ENCODE results near the gene NHLRC4.

Gene NHLRC4

DNA sequence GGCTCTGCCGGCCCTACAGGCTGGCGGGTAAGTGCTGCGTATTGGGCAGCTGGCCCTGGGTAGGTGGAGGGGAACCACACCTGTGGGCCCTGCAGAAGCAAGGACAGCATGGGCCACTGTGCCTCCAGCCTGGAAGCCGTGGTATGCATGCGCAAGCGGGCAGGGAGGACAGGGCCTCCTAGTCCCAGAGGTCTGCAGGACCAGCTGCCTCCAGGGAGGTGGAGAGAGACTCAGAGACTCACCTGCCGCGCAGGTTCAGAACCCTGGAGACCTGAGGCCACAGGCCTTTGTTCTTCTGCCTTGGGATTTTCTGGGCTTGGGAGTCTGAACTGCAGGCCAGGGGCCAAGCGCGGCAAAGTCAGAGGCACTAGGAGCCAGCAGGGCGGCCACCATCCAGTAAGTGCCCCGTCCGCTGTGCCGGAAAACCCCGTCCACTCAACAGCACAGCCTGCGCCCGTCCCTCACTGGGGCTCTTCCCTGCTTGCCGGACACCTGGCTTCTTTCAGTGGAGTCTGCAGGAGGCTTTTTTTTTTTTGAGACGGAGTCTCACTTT lies 14.2 kb downstream of the NHLRC4 start:
- Histone ChIP-seq H3K79me2 (ENCODE audit: control insufficient read depth, low read length) (no peaks in the 10 kb centered on the region), H3K36me3 (ENCODE audit: control insufficient read depth, low read length) (no peaks in the 10 kb centered on the region; the same call in 1 of the 2 replicates), H3K4me1 (ENCODE audit: control insufficient read depth, low read length) (peaks cover 3% of the 10 kb centered on the region; the same call in 1 of the 2 replicates), H3K4me2 (ENCODE audit: low read length) (no peak overlapping the region), H3K9me2 (replicated peaks; ENCODE audit: control insufficient read depth, low read length) (no peaks in the 10 kb centered on the region), H3K9me3 (ENCODE audit: control insufficient read depth, insufficient read depth, low read length) (no peaks in the 10 kb centered on the region), H4K20me1 (ENCODE audit: control insufficient read depth, insufficient read depth, low read depth, low read length) (no peaks in the 10 kb centered on the region), H3K4me3 (ENCODE audit: low read length) (no peak overlapping the region), H3K27ac (ENCODE audit: low read depth, low read length) (no peak overlapping the region), H3K27me3 (ENCODE audit: control insufficient read depth, low read length) (no peaks in the 10 kb centered on the region), H3F3A (ENCODE audit: control insufficient read depth, insufficient read depth) (no peaks in the 10 kb centered on the region; the same call in 1 of the 2 replicates)
- TF ChIP-seq, protein P1, sequence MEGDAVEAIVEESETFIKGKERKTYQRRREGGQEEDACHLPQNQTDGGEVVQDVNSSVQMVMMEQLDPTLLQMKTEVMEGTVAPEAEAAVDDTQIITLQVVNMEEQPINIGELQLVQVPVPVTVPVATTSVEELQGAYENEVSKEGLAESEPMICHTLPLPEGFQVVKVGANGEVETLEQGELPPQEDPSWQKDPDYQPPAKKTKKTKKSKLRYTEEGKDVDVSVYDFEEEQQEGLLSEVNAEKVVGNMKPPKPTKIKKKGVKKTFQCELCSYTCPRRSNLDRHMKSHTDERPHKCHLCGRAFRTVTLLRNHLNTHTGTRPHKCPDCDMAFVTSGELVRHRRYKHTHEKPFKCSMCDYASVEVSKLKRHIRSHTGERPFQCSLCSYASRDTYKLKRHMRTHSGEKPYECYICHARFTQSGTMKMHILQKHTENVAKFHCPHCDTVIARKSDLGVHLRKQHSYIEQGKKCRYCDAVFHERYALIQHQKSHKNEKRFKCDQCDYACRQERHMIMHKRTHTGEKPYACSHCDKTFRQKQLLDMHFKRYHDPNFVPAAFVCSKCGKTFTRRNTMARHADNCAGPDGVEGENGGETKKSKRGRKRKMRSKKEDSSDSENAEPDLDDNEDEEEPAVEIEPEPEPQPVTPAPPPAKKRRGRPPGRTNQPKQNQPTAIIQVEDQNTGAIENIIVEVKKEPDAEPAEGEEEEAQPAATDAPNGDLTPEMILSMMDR (IDR thresholded peaks at IDR 0.05; ENCODE audit: low read depth, low read length, poor library complexity, severe bottlenecking) = no peak
- TF ChIP-seq EZH2phosphoT487 (IDR thresholded peaks at IDR 0.05; ENCODE audit: borderline replicate concordance, low read length) = no peak

DNA sequence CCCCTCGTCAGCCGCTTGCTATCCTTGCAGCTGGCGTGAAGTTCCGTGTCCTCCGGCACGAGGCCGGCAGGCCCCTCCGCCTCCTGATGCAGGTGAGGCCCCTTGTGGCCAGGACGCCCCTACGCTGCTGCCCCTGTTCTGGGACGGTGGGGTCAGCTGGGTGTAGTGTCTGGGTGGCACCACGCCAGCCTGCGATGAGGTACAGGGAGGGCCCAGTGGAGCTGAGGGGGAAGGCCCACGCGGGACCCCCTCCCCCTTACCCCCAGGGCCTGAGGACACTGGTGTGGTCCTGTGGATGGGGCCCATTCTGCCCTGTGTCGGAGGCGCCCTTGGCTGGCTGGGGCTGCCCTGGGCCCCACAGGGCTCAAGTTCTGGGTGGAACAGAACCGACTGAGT lies 15.4 kb downstream of the NHLRC4 start:
- Histone ChIP-seq H3K9me2 (replicated peaks; ENCODE audit: control insufficient read depth, low read length) (no peaks in the 10 kb centered on the region), H3K4me3 (ENCODE audit: low read length) (no peak overlapping the region), H3K27me3 (ENCODE audit: control insufficient read depth, low read length) (no peaks in the 10 kb centered on the region), H3K9me3 (ENCODE audit: control insufficient read depth, insufficient read depth, low read length) (no peaks in the 10 kb centered on the region), H3K36me3 (ENCODE audit: control insufficient read depth, low read length) (no peaks in the 10 kb centered on the region; the same call in 1 of the 2 replicates), H3K4me2 (ENCODE audit: low read length) (no peak overlapping the region), H3K27ac (ENCODE audit: low read depth, low read length) (no peak overlapping the region), H3K4me1 (ENCODE audit: control insufficient read depth, low read length) (peaks cover 4% of the 10 kb centered on the region; the same call in 1 of the 2 replicates), H3K79me2 (ENCODE audit: control insufficient read depth, low read length) (peaks cover 3% of the 10 kb centered on the region), H4K20me1 (ENCODE audit: control insufficient read depth, insufficient read depth, low read depth, low read length) (no peaks in the 10 kb centered on the region), H3F3A (ENCODE audit: control insufficient read depth, insufficient read depth) (no peaks in the 10 kb centered on the region; the same call in 1 of the 2 replicates)
- TF ChIP-seq, protein P1 (IDR thresholded peaks at IDR 0.05; ENCODE audit: low read depth, low read length, poor library complexity, severe bottlenecking) = no peak
- TF ChIP-seq EZH2phosphoT487 (IDR thresholded peaks at IDR 0.05; ENCODE audit: borderline replicate concordance, low read length) = no peak

DNA sequence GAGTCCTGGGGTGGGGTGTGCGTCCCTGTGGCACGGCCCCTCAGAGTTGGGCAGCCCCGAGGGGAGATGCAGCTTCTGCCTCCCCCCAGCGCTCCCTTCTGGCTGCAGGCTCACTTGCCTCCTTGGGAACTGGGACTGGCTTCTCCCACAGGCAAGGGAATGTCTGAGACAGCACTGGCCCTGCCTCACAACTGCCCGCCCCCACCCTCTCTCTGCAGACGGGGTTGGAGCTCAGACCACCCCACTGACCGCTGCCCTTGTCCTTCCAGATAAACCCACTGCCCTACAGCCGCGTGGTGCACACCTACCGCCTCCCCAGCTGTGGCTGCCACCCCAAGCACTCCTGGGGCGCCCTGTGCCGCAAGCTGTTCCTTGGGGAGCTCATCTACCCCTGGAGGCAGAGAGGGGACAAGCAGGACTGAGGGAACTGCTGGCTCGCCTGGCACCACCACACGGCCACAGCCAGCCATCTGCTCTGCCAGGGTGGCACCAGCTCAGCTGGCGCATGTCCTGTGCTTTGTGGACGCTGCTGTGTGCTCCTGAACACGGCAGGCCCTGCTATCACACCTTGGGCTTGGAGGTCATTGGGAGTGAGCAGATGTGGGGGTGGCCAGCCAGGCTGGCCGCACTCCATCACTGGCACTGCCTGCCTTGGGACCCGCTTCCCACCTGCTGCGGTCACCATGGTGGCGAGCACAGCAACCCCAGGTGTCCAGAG lies 16.0 kb downstream of the NHLRC4 start:
- peaks cover 8% of the 10 kb centered on the region for H3K79me2 ChIP-seq (ENCODE audit: control insufficient read depth, low read length)
- H3K27me3 ChIP-seq (ENCODE audit: control insufficient read depth, low read length) = no peaks in the 10 kb centered on the region
- H3K4me1 ChIP-seq (ENCODE audit: control insufficient read depth, low read length) = peaks cover 10% of the 10 kb centered on the region
- H3K9me2 ChIP-seq (replicated peaks; ENCODE audit: control insufficient read depth, low read length) = no peaks in the 10 kb centered on the region
- no peaks in the 10 kb centered on the region; the same call in 1 of the 2 replicates for H3F3A ChIP-seq (ENCODE audit: control insufficient read depth, insufficient read depth)
- TF ChIP-seq, protein P1 (IDR thresholded peaks at IDR 0.05; ENCODE audit: low read depth, low read length, poor library complexity, severe bottlenecking) = no peak
- TF ChIP-seq EZH2phosphoT487 (IDR thresholded peaks at IDR 0.05; ENCODE audit: borderline replicate concordance, low read length) = no peak
- H3K27ac ChIP-seq (ENCODE audit: low read depth, low read length) = no peak overlapping the region
- H3K4me3 ChIP-seq (ENCODE audit: low read length) = no peak overlapping the region
- H3K4me2 ChIP-seq (ENCODE audit: low read length) = no peak overlapping the region
- peaks cover 2% of the 10 kb centered on the region for H3K36me3 ChIP-seq (ENCODE audit: control insufficient read depth, low read length)
- no peaks in the 10 kb centered on the region for H4K20me1 ChIP-seq (ENCODE audit: control insufficient read depth, insufficient read depth, low read depth, low read length)
- H3K9me3 ChIP-seq (ENCODE audit: control insufficient read depth, insufficient read depth, low read length) = no peaks in the 10 kb centered on the region
